ENCODE data around the gene PIGV. TPM values are rescaled to one million over a fixed set of nuclear protein-coding genes. Genes with fewer than 3 reads are reported as not detected.

PIGV gene
- total and polyA plus RNA-seq, 3 donors from 2014 or later = 47.6 to 101 (median 52.5) TPM

DNA sequence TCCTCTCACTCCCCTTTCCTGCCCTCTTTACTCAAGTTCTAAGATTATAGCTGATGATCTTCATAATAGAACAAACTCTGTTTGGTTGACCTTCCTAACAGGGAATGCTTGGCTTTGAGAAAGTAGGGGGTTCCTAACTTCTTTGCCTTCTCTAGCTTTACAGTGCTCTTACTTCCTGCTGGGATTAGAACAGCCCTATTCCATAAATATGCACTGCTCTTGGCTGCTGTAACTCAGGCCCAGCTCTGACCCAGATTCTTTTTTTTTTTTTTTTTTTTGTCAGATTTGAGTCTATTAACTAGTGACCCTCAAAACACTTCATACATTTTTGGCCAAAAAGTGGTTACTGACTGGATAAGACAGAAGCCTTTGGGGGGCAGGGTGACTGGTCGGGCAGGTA lies 39.4 kb upstream of the PIGV start:
- intact Hi-C loops (cut with DNase I; ENCODE audit: low total_unique reads) = no loop called here
- Histone ChIP-seq H3K9me3 (no peaks in the 10 kb centered on the region), H3K4me1 (peaks cover 34% of the 10 kb centered on the region), H3K27ac (peak overlapping the region in 1 of 2 donors; percentile 48), H3K36me3 (ENCODE audit: low read depth, missing control alignments) (no peaks in the 10 kb centered on the region), H3K27me3 (no peaks in the 10 kb centered on the region), H3K4me3 (no peak overlapping the region)
- TF ChIP-seq POLR2A (IDR thresholded peaks at IDR 0.05) = no peak
- TF ChIP-seq, protein P1, sequence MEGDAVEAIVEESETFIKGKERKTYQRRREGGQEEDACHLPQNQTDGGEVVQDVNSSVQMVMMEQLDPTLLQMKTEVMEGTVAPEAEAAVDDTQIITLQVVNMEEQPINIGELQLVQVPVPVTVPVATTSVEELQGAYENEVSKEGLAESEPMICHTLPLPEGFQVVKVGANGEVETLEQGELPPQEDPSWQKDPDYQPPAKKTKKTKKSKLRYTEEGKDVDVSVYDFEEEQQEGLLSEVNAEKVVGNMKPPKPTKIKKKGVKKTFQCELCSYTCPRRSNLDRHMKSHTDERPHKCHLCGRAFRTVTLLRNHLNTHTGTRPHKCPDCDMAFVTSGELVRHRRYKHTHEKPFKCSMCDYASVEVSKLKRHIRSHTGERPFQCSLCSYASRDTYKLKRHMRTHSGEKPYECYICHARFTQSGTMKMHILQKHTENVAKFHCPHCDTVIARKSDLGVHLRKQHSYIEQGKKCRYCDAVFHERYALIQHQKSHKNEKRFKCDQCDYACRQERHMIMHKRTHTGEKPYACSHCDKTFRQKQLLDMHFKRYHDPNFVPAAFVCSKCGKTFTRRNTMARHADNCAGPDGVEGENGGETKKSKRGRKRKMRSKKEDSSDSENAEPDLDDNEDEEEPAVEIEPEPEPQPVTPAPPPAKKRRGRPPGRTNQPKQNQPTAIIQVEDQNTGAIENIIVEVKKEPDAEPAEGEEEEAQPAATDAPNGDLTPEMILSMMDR (IDR thresholded peaks at IDR 0.05) = no peak
- WGBS, 2 donors = 74 to 88% methylated on average over 1 of the region's 1 CpG
- DNase-seq = no peak

DNA sequence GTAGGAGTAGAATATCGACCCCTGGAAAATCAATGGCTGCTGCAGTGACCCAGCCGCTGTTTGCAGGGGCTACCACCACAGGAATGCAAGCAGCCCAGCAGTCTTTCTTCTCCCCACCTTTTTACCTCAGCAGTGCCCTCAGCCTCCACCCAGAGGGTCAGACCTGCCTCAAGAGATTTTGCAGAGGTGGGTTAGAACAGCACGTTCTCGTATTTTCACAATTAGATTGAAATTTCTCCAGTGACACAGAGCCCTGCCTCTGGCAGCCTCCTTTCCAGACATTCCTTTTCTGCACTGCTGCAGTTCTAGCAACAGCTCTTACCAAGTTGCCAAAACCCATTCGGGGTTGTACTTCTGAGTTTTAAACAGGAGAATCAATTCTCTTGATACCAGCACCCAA lies 38.3 kb upstream of the PIGV start:
- no peak for DNase-seq
- intact Hi-C loops (cut with DNase I; ENCODE audit: low total_unique reads) = no loop called here
- Histone ChIP-seq H3K9me3 (no peaks in the 10 kb centered on the region), H3K36me3 (ENCODE audit: low read depth, missing control alignments) (no peaks in the 10 kb centered on the region), H3K4me3 (no peak overlapping the region), H3K27me3 (no peaks in the 10 kb centered on the region), H3K27ac (no peak overlapping the region), H3K4me1 (peaks cover 30% of the 10 kb centered on the region)
- no peak for TF ChIP-seq POLR2A (IDR thresholded peaks at IDR 0.05)
- TF ChIP-seq, protein P1 (IDR thresholded peaks at IDR 0.05) = no peak
- 61 to 73% methylated on average over 5 of the region's 5 CpGs for WGBS, 2 donors

DNA sequence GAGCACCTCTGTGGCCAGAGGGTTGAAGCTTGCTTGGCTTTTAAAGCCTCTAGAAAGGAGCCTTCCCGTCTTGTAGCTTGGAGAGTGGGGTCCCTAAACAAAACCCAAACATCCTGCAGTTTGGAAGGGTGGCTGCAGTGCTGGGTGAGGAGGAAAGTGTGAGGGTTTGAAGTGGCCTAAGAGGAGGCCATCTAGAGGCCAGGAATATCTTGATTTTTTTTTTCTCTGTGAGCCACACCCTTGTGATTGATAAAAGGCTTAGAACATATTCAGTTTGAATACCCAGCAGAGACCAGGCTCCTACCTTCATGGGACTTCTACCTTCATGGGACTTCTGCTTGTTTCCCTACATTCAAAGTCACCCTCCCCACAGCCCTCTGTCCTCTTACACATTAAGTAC lies 37.3 kb upstream of the PIGV start:
- Histone ChIP-seq H3K27me3 (no peaks in the 10 kb centered on the region), H3K36me3 (ENCODE audit: low read depth, missing control alignments) (no peaks in the 10 kb centered on the region), H3K27ac (peak overlapping the region in 1 of 2 donors; percentile 24), H3K9me3 (no peaks in the 10 kb centered on the region), H3K4me3 (no peak overlapping the region), H3K4me1 (peaks cover 28% of the 10 kb centered on the region)
- no peak for TF ChIP-seq POLR2A (IDR thresholded peaks at IDR 0.05)
- TF ChIP-seq, protein P1 (IDR thresholded peaks at IDR 0.05) = no peak
- WGBS, 2 donors = 95% methylated on average over 1 of the region's 1 CpG
- intact Hi-C loops (cut with DNase I; ENCODE audit: low total_unique reads) = no loop called here
- no peak for DNase-seq

DNA sequence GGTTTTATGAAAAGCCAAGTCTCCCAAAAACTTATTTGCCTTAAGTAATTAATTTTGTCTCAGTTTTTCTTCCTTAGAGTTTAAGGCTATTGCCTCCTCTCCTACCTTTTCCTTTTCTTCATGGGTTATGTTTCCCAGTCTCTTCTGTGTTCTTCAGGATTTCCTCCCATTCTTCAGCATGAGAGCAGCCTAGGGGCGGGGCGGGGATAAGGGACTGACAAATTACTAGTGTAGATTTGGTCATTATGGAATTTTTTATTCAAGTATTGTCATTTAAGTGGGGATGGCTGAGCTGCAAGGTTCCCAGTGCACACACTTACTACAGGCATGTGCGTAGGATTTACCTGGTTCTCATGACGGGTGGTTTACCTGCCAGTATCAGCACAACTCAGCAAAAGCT lies 35.2 kb upstream of the PIGV start:
- no peaks in the 10 kb centered on the region for H3K9me3 ChIP-seq
- peak overlapping the region in 1 of 2 donors; percentile 25 for H3K27ac ChIP-seq
- H3K4me1 ChIP-seq = peaks cover 28% of the 10 kb centered on the region
- no peak for TF ChIP-seq POLR2A (IDR thresholded peaks at IDR 0.05)
- TF ChIP-seq, protein P1 (IDR thresholded peaks at IDR 0.05) = no peak
- no peak for DNase-seq
- no peaks in the 10 kb centered on the region for H3K27me3 ChIP-seq
- no peaks in the 10 kb centered on the region for H3K36me3 ChIP-seq (ENCODE audit: low read depth, missing control alignments)
- no peak overlapping the region for H3K4me3 ChIP-seq
- 82 to 95% methylated on average over 4 of the region's 4 CpGs for WGBS, 2 donors
- intact Hi-C loops (cut with DNase I; ENCODE audit: low total_unique reads) = no loop called here

DNA sequence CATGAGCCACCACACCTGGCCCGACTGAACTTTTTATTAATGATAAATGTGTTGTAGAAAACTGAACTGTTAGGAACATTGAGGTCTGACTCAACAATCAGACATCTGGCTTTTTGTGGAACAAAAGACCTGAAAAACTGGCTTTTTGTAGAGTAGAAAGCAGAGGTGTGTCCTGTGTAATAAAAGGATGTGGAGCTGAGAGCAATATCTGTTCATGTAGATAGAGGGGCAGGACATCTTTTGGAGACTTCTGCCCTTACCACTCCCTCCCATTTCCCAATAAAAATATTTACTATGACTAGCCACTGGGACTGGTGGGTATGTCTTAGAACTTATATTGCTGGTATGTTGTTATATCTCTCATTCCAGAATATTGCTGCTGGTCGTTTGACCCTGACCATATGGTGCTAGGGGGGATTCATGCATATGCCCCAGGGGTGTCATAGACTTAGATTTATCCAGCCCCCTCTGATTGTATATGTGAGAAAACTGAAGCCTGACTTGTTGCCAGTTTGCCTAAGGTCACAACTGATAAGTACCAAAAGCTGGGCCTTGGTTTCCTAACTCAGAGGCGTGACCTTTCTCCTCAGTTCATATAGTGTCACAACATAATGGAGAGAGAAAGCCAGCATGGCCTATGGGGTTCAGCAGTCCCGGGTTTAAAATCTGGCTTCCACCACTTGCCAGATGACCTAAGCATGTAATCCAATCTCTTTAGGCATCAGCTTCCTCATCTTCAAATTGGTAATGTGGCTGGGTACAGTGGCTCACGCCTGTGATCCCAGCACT lies 33.5 kb upstream of the PIGV start:
- TF ChIP-seq, protein P1 (IDR thresholded peaks at IDR 0.05) = no peak
- no peak for TF ChIP-seq POLR2A (IDR thresholded peaks at IDR 0.05)
- 74 to 86% methylated on average over 5 of the region's 5 CpGs for WGBS, 2 donors
- H3K9me3 ChIP-seq = no peaks in the 10 kb centered on the region
- peaks cover 17% of the 10 kb centered on the region for H3K4me1 ChIP-seq
- no peak for DNase-seq
- intact Hi-C loops (cut with DNase I; ENCODE audit: low total_unique reads) = no loop called here
- no peak overlapping the region for H3K4me3 ChIP-seq
- H3K27me3 ChIP-seq = no peaks in the 10 kb centered on the region
- no peaks in the 10 kb centered on the region for H3K36me3 ChIP-seq (ENCODE audit: low read depth, missing control alignments)
- H3K27ac ChIP-seq = no peak overlapping the region

Data from testis (tissue), 3 donors.